Neuronal stem cell (in vitro differentiated cells): ENCODE results near the gene IGF1R.

Experiments used
- DNase-seq: peaks from one replicate; pipeline ENCODE4 v3.0.0-alpha.2; 2013; ENCODE audit warnings: low spot score
- H2AFZ ChIP-seq: one replicate; pipeline ENCODE4 v1.6.1; 2013; ENCODE audit warnings: mild to moderate bottlenecking, low read length, inconsistent platforms
- H2AK5ac ChIP-seq: 2 replicates; pipeline ENCODE4 v1.6.1; 2013; ENCODE audit warnings: low read depth, mild to moderate bottlenecking, inconsistent platforms, low read length, moderate library complexity, mixed read lengths
- H2BK120ac ChIP-seq: 2 replicates; pipeline ENCODE4 v1.6.1; 2013; ENCODE audit warnings: low read depth, mild to moderate bottlenecking, inconsistent platforms, low read length, moderate library complexity, mixed read lengths
- H2BK12ac ChIP-seq: one replicate; pipeline ENCODE4 v1.6.1; 2013; ENCODE audit warnings: low read length, inconsistent platforms
- H2BK15ac ChIP-seq: 2 replicates; pipeline ENCODE4 v1.6.1; 2013; ENCODE audit warnings: mild to moderate bottlenecking, low read length, inconsistent platforms, mixed read lengths
- H2BK5ac ChIP-seq: one replicate; pipeline ENCODE4 v1.6.1; 2013; ENCODE audit warnings: inconsistent platforms, mild to moderate bottlenecking, low read length, moderate library complexity
- H3K14ac ChIP-seq: one replicate; pipeline ENCODE4 v1.6.1; 2013; ENCODE audit warnings: low read length, inconsistent platforms
- H3K18ac ChIP-seq: 2 replicates; pipeline ENCODE4 v1.6.1; 2013; ENCODE audit warnings: low read length, inconsistent platforms
- H3K23ac ChIP-seq: 2 replicates; pipeline ENCODE4 v1.6.1; 2013; ENCODE audit warnings: low read depth, mild to moderate bottlenecking, mixed read lengths, low read length, inconsistent platforms; ENCODE audit not compliant: poor library complexity
- H3K27ac ChIP-seq: replicated peaks from 3 replicates; pipeline ENCODE4 v1.5.1; 2013; ENCODE audit warnings: low read length, inconsistent platforms
- H3K27me3 ChIP-seq, 3 experiments: 2 replicates each; pipeline ENCODE4 v1.6.1; 2013; ENCODE audit warnings: low read length in 3 of 3, mild to moderate bottlenecking in 2 of 3, inconsistent platforms in 1 of 3, low read depth in 1 of 3, mixed read lengths in 1 of 3, moderate library complexity in 1 of 3; ENCODE audit not compliant: control insufficient read depth in 3 of 3, insufficient read depth in 3 of 3
- H3K36me3 ChIP-seq, 2 donors: replicated peaks in 1 of 2; 2 replicates each; pipeline ENCODE4 v1.6.1; 2013; ENCODE audit warnings: low read length in 2 of 2; ENCODE audit not compliant: control insufficient read depth in 2 of 2, insufficient read depth in 2 of 2
- H3K4ac ChIP-seq: 2 replicates; pipeline ENCODE4 v1.6.1; 2013; ENCODE audit warnings: inconsistent platforms, mild to moderate bottlenecking, low read length, moderate library complexity
- H3K4me1 ChIP-seq, 2 donors: 1 replicate in 1 of 2; 2 replicates in 1 of 2; pipeline ENCODE4 v1.6.1; 2013; ENCODE audit warnings: low read length in 2 of 2, low read depth in 1 of 2; ENCODE audit not compliant: control insufficient read depth in 2 of 2, insufficient read depth in 1 of 2
- H3K4me2 ChIP-seq: one replicate; pipeline ENCODE4 v1.6.1; 2013; ENCODE audit warnings: mild to moderate bottlenecking, low read length, inconsistent platforms; ENCODE audit not compliant: insufficient read depth, poor library complexity, severe bottlenecking
- H3K4me3 ChIP-seq, 2 donors: 2 replicates each; pipeline ENCODE4 v1.5.1; 2013; ENCODE audit warnings: low read length in 2 of 2, mild to moderate bottlenecking in 2 of 2, inconsistent platforms in 1 of 2, moderate library complexity in 1 of 2
- H3K79me1 ChIP-seq: one replicate; pipeline ENCODE4 v1.6.1; 2013; ENCODE audit warnings: low read depth, mild to moderate bottlenecking, inconsistent platforms, low read length, moderate library complexity
- H3K9ac ChIP-seq: one replicate; pipeline ENCODE4 v1.6.1; 2013; ENCODE audit warnings: mild to moderate bottlenecking, low read depth, low read length, inconsistent platforms; ENCODE audit not compliant: poor library complexity
- H3K9me3 ChIP-seq, 2 donors: replicated peaks in 1 of 2; 2 replicates each; pipeline versions ENCODE3 to v1.6.1; 2013; ENCODE audit warnings: low read length in 2 of 2, mild to moderate bottlenecking in 2 of 2, inconsistent platforms in 1 of 2, low read depth in 1 of 2, mixed read lengths in 1 of 2, moderate library complexity in 1 of 2; ENCODE audit not compliant: control insufficient read depth in 2 of 2, insufficient read depth in 1 of 2
- H4K8ac ChIP-seq: one replicate; pipeline ENCODE4 v1.6.1; 2013; ENCODE audit warnings: low read depth, mild to moderate bottlenecking, inconsistent platforms, low read length, moderate library complexity
- H4K91ac ChIP-seq: one replicate; pipeline ENCODE4 v1.6.1; 2013; ENCODE audit warnings: low read length, low read depth, mild to moderate bottlenecking, inconsistent platforms; ENCODE audit not compliant: poor library complexity
- WGBS, 2 donors: extraction: QIAGEN DNeasy Blood & Tissue Kit; methylation state at CpG; one replicate each; pipeline ENCODE4 v1.1.7; 2013; ENCODE audit warnings: missing lambda C conversion rate in 2 of 2, mixed read lengths in 1 of 2; ENCODE audit not compliant: insufficient read length in 2 of 2, insufficient replicate concordance in 1 of 2; ENCODE audit errors: extremely low coverage in 2 of 2; 5-methylcytosine and 5-hydroxymethylcytosine counted together

IGF1R gene

DNA sequence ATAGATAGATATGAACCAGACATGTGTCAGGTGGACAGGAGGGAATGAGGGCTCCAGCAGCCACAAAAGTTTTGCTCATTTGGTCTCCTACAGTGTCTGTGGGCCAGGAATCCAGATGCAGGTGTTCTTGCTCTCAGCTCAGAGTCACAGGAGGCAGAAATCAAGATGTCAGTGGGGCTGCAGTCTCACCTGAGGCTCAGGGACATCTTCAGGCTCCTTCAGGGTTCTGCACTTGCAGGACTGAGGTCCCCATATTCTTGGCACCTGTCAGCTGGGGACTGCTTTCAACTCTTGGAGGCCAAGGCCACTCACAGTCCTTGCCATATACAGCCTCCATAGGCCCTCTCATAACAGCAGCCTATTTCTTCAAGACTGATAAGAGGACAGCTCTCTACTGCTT lies 301.9 kb downstream of the IGF1R start:
- Histone ChIP-seq H3K4me1 (no peaks in the 10 kb centered on the region), H3K14ac (no peak overlapping the region), H3K4ac (no peak overlapping the region), H2BK5ac (no peak overlapping the region), H4K91ac (no peak overlapping the region), H3K4me2 (no peak overlapping the region), H3K18ac (no peak overlapping the region), H2AFZ (no peak overlapping the region), H2BK15ac (no peak overlapping the region), H3K9ac (no peak overlapping the region), H3K36me3 (peaks cover 40 to 97% of the 10 kb centered on the region in 2 donors), H4K8ac (no peak overlapping the region), H3K79me1 (no peaks in the 10 kb centered on the region), H3K23ac (no peak overlapping the region), H3K27me3 (no peaks in the 10 kb centered on the region), H3K4me3 (no peak overlapping the region), H2BK120ac (no peak overlapping the region), H3K9me3 (no peaks in the 10 kb centered on the region), H2AK5ac (no peak overlapping the region), H2BK12ac (no peak overlapping the region), H3K27ac (no peak overlapping the region)
- no peak for DNase-seq

DNA sequence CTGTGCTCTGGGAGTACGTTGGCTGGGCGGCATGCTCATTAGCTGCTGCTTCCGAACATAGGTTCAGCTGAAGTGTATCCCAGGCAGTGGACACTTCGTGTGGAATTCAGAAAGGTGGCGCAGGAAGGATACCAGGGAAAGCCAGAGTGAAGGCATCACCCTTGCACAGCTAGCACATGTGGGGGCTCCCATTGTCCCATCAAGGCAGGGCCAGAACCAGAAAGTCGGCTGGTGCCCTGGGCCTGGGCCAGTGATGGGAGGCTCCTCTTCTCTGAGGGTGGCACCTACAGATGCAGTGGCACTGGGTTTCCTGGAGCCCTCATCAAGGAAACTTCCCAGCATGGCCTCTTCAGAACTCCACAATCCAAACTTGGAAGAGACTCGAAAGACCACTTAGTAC lies 302.7 kb downstream of the IGF1R start:
- Histone ChIP-seq H3K4me3 (no peak overlapping the region), H3K14ac (no peak overlapping the region), H3K9me3 (no peaks in the 10 kb centered on the region), H2AFZ (no peak overlapping the region), H3K27ac (no peak overlapping the region), H3K36me3 (peaks cover 35 to 98% of the 10 kb centered on the region in 2 donors), H4K91ac (no peak overlapping the region), H3K4ac (no peak overlapping the region), H3K4me2 (no peak overlapping the region), H2BK120ac (no peak overlapping the region), H3K9ac (no peak overlapping the region), H2AK5ac (no peak overlapping the region), H2BK15ac (no peak overlapping the region), H3K23ac (peak overlapping the region; percentile 74), H3K4me1 (no peaks in the 10 kb centered on the region), H2BK12ac (no peak overlapping the region), H3K18ac (peak overlapping the region; percentile 22), H3K27me3 (no peaks in the 10 kb centered on the region), H2BK5ac (no peak overlapping the region), H4K8ac (no peak overlapping the region), H3K79me1 (no peaks in the 10 kb centered on the region)
- no peak for DNase-seq
- WGBS, 2 donors: no CpG with 5 or more reads among the region's 7 CpGs

DNA sequence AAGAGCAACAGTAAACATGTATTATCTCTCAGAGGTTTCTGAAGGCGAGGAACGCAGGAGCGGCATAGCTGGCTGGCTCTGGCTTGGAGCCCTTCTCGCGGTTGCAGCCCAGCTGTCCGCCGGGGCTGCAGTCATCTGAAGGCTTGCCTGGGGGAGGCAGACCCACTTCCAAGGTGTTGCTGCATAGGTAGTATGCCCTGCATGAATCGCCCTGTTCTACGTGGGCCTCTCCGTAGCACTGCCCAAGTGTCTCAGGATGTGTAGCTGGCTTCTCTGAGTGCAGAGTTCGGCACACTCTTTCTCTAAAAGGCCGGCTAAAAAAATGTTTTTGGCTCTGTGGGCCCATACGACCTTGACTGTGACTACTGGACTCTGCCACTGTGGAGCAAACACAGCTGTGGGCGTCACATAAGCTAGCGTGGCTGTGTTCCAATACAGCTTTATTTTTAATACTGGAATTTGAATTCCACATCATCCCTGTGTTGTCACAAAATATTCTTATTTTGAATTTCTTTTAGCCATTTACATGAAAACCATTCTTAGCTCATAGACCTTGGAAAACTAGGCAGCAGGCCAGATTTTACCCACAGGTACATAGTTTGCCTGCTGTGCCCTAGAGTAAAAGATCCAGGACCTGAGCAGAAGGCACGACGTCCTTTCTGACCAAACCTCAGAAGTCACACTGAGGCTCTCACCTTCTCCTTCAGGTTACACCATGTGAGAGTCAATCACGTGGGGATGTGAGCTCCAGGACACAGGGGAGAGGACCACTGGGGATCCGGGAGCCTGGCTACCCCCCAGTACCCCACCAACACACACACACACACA lies 303.4 kb downstream of the IGF1R start:
- no peak overlapping the region for H2BK120ac ChIP-seq
- no peak for DNase-seq
- H2AFZ ChIP-seq: no peak overlapping the region
- H3K79me1 ChIP-seq: no peaks in the 10 kb centered on the region
- H3K4me2 ChIP-seq: no peak overlapping the region
- H3K9me3 ChIP-seq: no peaks in the 10 kb centered on the region
- no peak overlapping the region for H3K4me3 ChIP-seq
- no peak overlapping the region for H2BK5ac ChIP-seq
- H4K91ac ChIP-seq: no peak overlapping the region
- H3K18ac ChIP-seq: no peak overlapping the region
- no peak overlapping the region for H3K4ac ChIP-seq
- H3K36me3 ChIP-seq: peaks cover 35 to 99% of the 10 kb centered on the region in 2 donors
- H3K9ac ChIP-seq: no peak overlapping the region
- no peak overlapping the region for H2AK5ac ChIP-seq
- H3K4me1 ChIP-seq: no peaks in the 10 kb centered on the region
- H2BK15ac ChIP-seq: no peak overlapping the region
- H2BK12ac ChIP-seq: no peak overlapping the region
- H4K8ac ChIP-seq: no peak overlapping the region
- no CpG with 5 or more reads among the region's 19 CpGs for WGBS, 2 donors
- no peak overlapping the region for H3K23ac ChIP-seq
- no peaks in the 10 kb centered on the region for H3K27me3 ChIP-seq
- H3K14ac ChIP-seq: no peak overlapping the region
- H3K27ac ChIP-seq: no peak overlapping the region

DNA sequence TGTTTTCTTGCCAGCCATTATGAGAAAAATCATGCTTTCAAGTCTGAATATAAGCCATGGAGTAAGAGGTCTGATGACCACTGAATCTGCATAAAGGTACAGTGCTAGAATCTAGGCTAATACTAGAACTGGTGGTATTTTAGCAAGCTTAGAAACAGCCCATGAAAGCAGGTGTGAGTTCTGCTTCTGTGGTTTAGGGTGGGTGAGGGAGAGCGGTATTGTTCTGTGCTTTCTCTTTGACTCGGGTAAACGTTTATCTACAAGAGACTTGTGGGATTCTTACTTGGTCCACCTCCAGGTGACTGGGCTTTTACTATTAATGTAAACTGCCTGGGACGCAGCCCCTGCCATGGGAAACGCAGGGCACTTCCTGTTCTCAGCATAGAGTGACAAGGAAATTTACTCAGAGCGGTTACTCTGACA lies 304.1 kb downstream of the IGF1R start:
- H3K36me3 ChIP-seq: peaks cover 41 to 99% of the 10 kb centered on the region in 2 donors
- no peaks in the 10 kb centered on the region for H3K9me3 ChIP-seq
- DNase-seq: no peak
- no peak overlapping the region for H2AK5ac ChIP-seq
- H2AFZ ChIP-seq: no peak overlapping the region
- no peak overlapping the region for H3K27ac ChIP-seq
- no peak overlapping the region for H3K9ac ChIP-seq
- WGBS, 2 donors: no CpG with 5 or more reads among the region's 6 CpGs
- no peak overlapping the region for H2BK15ac ChIP-seq
- H4K91ac ChIP-seq: no peak overlapping the region
- no peak overlapping the region for H3K4me2 ChIP-seq
- H3K27me3 ChIP-seq: no peaks in the 10 kb centered on the region
- no peak overlapping the region for H3K23ac ChIP-seq
- H2BK5ac ChIP-seq: no peak overlapping the region
- no peak overlapping the region for H2BK120ac ChIP-seq
- H4K8ac ChIP-seq: no peak overlapping the region
- no peak overlapping the region for H3K4me3 ChIP-seq
- no peak overlapping the region for H2BK12ac ChIP-seq
- H3K14ac ChIP-seq: no peak overlapping the region
- H3K4ac ChIP-seq: no peak overlapping the region
- H3K4me1 ChIP-seq: no peaks in the 10 kb centered on the region
- no peak overlapping the region for H3K18ac ChIP-seq
- H3K79me1 ChIP-seq: no peaks in the 10 kb centered on the region
